ENCODE measurements around the gene EIF2AK2.

EIF2AK2 gene

DNA sequence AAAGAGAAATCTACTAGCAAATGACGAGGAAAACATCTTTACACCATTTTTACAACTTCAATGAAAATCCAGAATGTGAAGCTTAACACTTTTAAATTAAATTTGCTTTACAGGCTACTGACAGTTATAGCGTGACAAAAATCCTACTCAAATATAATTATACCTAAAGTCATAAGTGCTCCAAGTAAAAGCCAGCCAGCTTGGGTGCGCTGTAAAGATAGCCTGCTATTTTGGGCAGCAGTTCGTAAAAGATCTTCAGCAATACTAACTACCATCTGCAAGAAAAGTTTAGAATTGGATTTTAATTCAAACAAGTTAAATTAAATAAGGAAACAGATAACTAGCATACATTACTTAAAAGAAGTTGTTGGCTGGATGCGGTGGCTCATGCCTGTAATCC is 95.0 kb downstream of the EIF2AK2 start:
- H3K36me3 ChIP-seq (ENCODE audit: control insufficient read depth, insufficient read depth, low read length, severe bottlenecking): peaks cover 90% of the 10 kb centered on the region
- no peaks in the 10 kb centered on the region for H3K4me1 ChIP-seq (ENCODE audit: control insufficient read depth, insufficient read depth, low read length)
- no peaks in the 10 kb centered on the region for H3K27me3 ChIP-seq (replicated peaks; ENCODE audit: control insufficient read depth, insufficient read depth, low read length)
- H3K4me3 ChIP-seq (ENCODE audit: low read length): no peak overlapping the region
- H3K9ac ChIP-seq (ENCODE audit: low read length): no peak overlapping the region
- no peaks in the 10 kb centered on the region for H3K9me3 ChIP-seq (ENCODE audit: control insufficient read depth, low read length)
- DNase-seq (ENCODE audit: low read depth): no peak

DNA sequence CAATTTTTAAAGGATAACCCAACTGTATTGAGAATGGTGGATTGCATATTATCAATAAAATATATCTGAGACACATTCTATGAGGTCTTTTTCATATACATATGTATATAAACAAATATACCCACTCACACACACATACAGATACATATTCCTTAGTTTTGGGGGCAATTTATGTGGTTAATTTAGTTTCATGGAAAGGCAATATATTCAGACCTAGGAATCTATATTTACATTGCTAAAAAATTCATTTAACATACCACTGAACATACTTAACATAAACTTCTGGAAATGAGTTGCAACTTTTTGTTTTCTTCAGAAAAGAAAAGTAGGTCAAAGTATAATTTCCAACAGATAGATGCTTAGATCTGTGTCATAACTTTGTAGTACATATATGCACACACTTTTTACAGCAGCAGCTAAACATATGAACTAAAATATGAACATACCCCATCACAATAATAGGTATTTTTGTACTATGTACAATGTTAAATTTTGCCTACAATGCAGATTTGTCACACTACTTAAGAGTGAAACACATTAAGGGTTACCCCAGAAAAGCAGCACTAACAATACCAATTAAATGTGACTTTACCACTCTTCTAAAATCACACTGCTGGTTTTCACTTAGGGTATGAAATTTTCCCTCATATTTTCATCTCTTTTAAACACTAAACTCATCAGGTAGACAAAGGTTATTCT is 95.6 kb downstream of the EIF2AK2 start:
- Histone ChIP-seq H3K4me1 (ENCODE audit: control insufficient read depth, insufficient read depth, low read length) (no peaks in the 10 kb centered on the region), H3K27me3 (replicated peaks; ENCODE audit: control insufficient read depth, insufficient read depth, low read length) (no peaks in the 10 kb centered on the region), H3K36me3 (ENCODE audit: control insufficient read depth, insufficient read depth, low read length, severe bottlenecking) (peaks cover 90% of the 10 kb centered on the region), H3K9me3 (ENCODE audit: control insufficient read depth, low read length) (no peaks in the 10 kb centered on the region), H3K4me3 (ENCODE audit: low read length) (no peak overlapping the region), H3K9ac (ENCODE audit: low read length) (no peak overlapping the region)
- no peak for DNase-seq (ENCODE audit: low read depth)

- Histone ChIP-seq H3K27me3 (replicated peaks; ENCODE audit: control insufficient read depth, insufficient read depth, low read length) (no peaks in the 10 kb centered on the region), H3K4me3 (ENCODE audit: low read length) (no peak overlapping the region), H3K4me1 (ENCODE audit: control insufficient read depth, insufficient read depth, low read length) (no peaks in the 10 kb centered on the region), H3K9ac (ENCODE audit: low read length) (no peak overlapping the region), H3K36me3 (ENCODE audit: control insufficient read depth, insufficient read depth, low read length, severe bottlenecking) (peaks cover 90% of the 10 kb centered on the region), H3K9me3 (ENCODE audit: control insufficient read depth, low read length) (no peaks in the 10 kb centered on the region)
- DNase-seq (ENCODE audit: low read depth): no peak
Observed at GRCh38 chr2:37060446-37060845, 96.3 kb downstream of the EIF2AK2 start.

DNA sequence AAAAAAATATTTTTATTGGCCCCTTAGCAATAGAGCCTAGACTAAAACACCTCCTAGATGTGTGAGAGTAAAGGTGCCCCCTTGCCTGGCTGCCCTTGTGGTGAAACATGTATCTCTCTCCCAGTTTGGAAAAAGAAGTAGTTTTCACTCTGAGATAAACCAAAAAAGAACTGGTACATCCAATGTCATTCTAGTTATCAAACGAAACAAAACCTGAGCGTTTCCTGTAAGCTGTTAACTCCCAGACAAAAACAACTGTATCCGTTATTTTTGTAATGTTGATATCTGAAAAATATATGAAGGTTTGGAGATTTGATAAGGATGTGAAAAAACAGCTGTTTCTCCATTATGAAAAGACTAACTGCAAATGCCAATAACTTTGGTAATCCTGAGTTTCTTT is 96.9 kb downstream of the EIF2AK2 start:
- DNase-seq (ENCODE audit: low read depth): no peak
- no peaks in the 10 kb centered on the region for H3K9me3 ChIP-seq (ENCODE audit: control insufficient read depth, low read length)

GRCh38 chr2:37052600-37053332 is 104.0 kb downstream of the EIF2AK2 start:
- no peak for DNase-seq (ENCODE audit: low read depth)
- peaks cover 85% of the 10 kb centered on the region for H3K36me3 ChIP-seq (ENCODE audit: control insufficient read depth, insufficient read depth, low read length, severe bottlenecking)
- no peaks in the 10 kb centered on the region for H3K9me3 ChIP-seq (ENCODE audit: control insufficient read depth, low read length)
- no peak overlapping the region for H3K4me3 ChIP-seq (ENCODE audit: low read length)
- no peak overlapping the region for H3K9ac ChIP-seq (ENCODE audit: low read length)
- no peaks in the 10 kb centered on the region for H3K4me1 ChIP-seq (ENCODE audit: control insufficient read depth, insufficient read depth, low read length)
- H3K27me3 ChIP-seq (replicated peaks; ENCODE audit: control insufficient read depth, insufficient read depth, low read length): no peaks in the 10 kb centered on the region

More for the DNA sequence above, 96.9 kb downstream of the EIF2AK2 start:
- Histone ChIP-seq H3K4me3 (ENCODE audit: low read length) (no peak overlapping the region), H3K4me1 (ENCODE audit: control insufficient read depth, insufficient read depth, low read length) (no peaks in the 10 kb centered on the region), H3K36me3 (ENCODE audit: control insufficient read depth, insufficient read depth, low read length, severe bottlenecking) (peaks cover 90% of the 10 kb centered on the region), H3K9ac (ENCODE audit: low read length) (no peak overlapping the region), H3K27me3 (replicated peaks; ENCODE audit: control insufficient read depth, insufficient read depth, low read length) (no peaks in the 10 kb centered on the region)
